ENCODE data around the gene CD59.
"Not testable (repeated sequence)": the region's sequence is repeated elsewhere in the genome, so short reads cannot be mapped to it uniquely, and the experiment has no call there.

The CD59 gene

DNA sequence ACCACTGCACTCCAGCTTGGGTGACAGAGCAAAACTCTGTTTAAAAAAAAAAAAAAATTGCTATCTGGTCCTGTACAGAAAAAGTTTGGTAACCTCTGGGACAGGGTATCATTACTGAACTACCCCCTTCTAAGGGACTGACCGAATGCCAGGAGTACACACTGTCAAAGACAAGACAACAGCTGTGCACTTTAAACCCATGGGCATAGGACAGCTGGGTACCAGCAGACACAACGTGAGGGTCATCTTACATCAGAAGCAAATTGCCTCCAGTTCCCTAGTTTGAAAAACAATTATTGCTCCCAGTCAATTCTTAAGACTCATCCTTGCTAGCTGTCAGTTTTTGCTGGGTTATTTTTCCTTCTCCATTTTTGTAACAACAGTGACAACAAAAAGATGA is 17.8 kb downstream of the CD59 start:
- in situ Hi-C loops (cut with MboI; ENCODE audit: low sequenced_read_pairs) = no loop called here

DNA sequence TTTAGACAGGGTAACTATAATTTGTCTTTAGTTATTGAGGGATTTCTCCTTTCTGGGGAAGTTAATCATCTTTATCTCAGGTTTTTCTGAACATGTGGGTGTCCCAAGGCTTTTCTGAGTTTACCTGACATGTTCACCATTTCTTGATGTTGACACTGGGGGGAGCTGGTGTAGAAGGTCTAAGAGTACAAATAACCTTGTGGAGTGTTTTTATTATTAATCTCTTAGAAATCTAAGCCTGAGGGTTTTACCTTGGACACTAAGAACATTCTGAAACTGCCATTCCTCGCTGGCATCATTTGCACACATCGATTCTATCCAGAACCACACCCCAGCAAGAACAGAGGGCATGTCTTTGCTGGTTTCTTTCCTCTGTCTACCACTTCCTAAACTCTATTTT is 20.0 kb downstream of the CD59 start:
- in situ Hi-C loops (cut with MboI; ENCODE audit: low sequenced_read_pairs) = no loop called here

DNA sequence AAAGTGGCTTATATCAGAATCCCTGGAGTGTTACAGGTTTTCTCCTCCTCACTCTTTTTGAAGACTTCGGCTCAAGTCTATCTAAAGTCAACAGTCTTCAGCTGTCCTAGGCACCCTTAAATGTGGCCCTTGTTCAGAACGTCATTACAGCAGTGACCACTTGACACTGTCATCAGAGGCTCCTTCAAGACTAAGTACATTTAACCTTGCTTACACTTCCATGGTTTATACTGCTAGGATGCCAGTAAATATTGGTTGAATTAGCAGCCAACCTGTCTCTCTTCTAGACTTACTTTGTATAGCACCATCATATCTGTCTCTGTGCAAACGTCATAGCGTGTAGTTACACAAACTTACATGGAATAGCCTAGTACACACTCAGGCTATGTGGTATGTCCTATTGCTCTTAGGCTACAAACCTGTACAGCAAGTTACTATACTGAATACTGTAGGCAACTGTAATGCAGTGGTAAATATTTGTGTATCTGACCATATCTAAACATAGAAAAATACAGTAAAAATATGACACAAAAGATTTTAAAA is 22.3 kb downstream of the CD59 start:
- in situ Hi-C loops (cut with MboI; ENCODE audit: low sequenced_read_pairs) = no loop called here

DNA sequence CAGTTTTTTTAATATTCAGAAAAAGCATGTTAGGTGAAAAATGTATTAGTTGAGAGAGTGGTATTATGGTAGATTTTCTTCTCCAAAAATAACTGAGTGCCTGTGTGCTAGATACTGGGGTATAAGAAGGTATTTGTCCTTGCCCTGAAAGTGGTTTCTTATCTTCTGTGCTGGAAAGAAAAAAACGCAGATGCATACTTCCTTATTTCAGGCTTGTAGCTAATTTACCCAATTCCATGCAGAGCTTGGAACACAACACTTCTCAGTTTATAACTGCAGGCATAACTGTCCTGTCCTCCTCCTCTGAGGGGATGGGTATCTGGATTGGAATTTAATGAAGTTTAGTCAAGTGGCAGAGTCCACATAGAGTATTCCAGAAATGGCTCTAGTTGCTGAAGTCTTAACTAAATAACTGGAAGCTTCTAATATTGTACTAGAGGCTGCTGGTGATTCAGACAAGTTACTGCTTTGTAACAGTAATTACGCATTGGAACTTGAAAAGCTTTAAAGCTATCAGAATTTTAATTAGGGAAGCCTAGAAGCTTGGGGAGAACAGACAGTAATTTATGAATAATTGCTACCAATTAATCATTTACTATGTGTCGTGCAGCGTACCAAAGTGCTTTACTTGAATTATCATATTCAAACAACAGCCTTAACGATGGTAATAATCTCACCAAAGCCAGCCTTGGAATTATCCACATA is 22.9 kb downstream of the CD59 start:
- in situ Hi-C loops (cut with MboI; ENCODE audit: low sequenced_read_pairs) = no loop called here

DNA sequence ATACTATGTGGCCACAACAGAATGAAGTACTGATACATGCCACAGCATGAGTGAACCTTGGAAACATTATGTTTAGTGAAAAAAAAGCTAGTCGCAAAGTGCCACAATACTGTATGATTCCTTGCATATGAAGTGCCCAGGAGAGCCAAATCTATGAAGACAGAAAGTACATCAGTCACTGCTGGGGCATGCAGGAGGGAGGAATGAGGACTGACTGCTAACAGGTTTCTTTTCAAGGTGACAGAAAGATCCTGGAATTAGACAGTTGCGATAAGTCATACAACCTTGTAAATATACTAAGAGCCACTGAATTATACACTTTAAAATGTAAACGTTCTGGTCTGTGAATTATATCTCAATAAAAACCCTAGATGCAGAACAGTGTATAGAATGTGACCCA is 23.8 kb downstream of the CD59 start:
- in situ Hi-C loops (cut with MboI; ENCODE audit: low sequenced_read_pairs) = no loop called here

DNA sequence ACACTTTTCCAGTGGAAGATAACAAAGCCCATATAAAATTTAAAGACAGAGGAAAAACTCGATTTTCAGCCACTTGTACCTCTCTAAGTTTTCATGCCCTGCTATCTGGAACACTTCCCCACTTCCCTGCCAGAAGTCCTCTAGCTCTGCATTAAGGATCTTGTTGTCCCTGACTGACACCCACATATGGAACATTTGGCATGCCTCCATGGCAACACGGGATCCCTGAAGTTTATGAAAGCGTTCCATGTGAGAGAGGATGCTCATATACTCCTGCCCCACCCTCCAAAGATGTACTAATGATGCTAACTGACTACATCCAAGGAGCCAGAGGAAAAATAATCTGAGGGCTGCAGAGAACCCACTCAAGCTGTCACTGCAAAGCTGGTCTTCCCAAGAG is 26.8 kb downstream of the CD59 start:
- in situ Hi-C loops (cut with MboI; ENCODE audit: low sequenced_read_pairs) = no loop called here

DNA sequence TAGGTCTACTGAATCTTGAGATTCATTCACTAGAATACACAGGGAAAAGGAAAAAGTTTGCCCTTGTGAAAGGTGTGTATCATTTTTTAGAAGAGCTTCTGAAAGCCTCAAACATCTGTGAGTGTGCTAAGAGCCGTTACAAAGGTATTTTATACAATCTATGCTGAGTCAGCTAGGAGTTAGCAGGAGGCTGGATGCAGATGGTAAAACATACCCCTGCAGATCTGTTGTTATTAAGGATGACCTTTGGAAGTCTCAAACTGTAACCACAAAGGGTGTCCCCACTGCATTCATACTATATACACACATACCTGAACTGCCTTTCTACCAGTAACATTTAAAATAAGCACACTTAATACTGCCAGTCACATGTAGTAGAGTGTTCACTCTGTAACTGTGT is 27.2 kb downstream of the CD59 start:
- in situ Hi-C loops (cut with MboI; ENCODE audit: low sequenced_read_pairs) = no loop called here

DNA sequence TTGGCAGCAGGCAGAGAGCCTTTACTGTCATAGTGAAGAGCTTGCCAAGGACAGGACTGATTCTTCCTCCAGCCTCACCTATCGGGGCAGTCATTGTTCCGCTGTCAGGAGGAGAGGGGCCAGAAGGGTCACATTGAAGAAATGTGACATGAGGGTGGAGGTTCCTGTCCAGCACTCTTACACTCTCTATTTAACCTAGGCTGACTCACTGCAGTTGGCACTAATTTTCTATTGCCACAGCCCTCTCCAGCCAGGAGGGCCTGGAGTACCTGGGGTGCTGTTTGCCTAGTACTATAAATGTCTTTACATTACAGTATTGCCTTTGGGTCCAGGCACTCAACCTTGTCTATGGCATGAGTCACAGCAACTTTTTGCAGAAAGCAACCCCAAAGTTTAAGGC is 28.4 kb downstream of the CD59 start:
- in situ Hi-C loops (cut with MboI; ENCODE audit: low sequenced_read_pairs) = not testable (repeated sequence)

DNA sequence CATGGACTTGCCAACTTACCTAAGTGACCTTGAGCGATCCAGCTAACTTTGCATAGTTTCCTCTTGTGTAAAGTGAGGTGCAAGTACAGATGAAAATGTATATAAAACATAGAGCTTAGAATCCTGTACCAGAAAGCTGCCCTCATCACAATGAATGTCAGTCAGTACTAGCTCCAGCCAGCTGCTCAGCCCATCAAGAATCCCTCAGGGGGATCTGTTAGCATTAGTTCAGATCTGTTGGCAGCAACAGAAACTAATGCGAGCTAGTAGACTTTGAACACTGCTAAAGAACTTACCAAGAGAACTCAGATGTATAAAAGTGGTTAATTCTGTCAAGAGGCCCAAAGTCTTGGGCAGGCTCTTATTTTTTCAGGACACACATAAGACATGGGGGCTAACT is 29.3 kb downstream of the CD59 start:
- in situ Hi-C loops (cut with MboI; ENCODE audit: low sequenced_read_pairs) = no loop called here

DNA sequence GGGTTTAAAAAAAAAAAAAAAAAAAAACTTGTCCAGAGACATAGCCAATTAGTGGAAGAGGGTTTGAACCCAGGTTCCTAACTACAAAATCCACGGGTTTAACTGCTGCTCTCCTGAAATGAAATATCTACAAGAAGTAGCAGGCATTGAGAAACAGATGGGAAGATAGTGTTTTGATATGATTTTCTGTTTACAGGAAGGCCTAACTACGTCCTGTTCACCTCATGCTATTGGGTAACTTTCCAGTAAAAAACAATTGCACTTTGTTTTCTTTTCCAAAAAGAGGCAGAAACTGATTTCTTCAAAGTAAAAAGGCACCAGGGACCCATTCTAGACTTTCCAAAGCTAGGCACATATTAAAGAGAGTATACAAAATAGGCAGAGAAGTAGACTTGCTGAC is 29.7 kb downstream of the CD59 start:
- in situ Hi-C loops (cut with MboI; ENCODE audit: low sequenced_read_pairs) = no loop called here

DNA sequence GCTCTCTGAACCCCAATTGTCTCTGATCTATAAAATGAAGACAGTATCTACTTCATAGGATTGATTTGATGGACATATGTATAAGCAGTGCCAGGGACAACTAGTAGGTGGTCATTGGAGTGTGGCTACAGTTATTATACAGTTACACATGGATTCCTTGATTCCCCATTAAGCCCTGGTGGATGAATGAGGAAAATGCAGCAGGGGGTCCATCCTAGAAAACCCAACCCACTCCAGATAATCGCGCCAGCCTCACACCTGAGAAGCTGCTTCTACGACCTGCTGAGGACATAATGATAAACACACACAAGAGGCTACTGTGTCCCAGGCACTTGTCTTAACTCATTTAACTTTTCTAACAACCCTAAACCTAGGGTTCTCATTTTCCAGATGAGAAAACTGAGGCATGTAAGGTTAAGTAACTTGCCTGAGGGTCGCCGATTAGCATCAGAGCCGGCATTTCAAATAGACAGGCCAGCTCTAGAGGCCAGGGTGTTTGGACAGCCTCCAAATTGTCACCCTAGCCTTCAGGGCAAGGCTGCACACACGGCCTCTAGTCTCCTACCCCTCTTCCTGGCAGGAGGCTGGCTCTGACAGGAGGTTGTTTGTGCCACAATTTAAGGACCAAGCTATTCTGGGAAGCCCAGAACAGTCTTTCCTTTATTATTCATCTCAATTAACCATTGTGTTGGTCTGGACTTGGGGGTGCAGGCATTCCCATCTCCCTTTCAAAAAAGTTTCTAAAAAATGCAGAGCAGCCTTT is 31.8 kb downstream of the CD59 start:
- in situ Hi-C loops (cut with MboI; ENCODE audit: low sequenced_read_pairs) = no loop called here

DNA sequence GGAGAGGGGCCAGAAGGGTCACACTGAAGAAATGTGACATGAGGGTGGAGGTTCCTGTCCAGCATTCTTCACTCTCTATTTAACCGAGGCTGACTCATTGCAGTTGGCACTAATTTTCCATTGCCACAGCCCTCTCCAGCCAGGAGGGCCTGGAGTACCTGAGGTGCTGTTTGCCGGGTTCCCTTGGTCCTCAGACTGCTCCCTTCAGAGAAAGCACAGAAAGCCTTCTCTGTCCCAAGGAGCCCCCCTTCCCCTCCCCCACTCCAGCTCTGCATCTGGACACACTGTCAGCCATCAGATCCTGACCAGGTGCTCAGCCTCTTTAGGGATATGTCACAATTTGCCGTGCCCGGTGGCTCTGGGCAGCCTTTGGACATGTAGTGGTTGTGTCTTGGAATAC is 32.4 kb downstream of the CD59 start:
- in situ Hi-C loops (cut with MboI; ENCODE audit: low sequenced_read_pairs) = no loop called here

DNA sequence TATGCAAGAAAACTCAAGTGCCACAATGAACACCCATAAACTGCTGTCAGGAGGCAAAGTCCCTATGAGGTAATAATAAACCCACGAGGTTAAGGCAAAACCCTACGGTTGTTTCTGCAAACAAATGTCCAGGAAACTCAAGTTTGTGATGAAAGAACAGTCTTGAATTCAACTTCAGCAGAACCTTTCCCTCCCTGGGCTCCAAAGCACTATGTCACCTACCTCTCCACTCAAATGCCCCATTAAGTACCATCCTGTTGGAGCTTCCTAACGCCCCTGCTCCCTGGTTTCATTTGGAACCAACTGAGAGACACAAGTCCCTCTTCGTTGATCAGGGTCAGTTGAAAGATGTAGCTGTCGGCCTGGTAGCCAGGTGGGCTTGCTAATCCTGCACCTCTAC is 33.0 kb downstream of the CD59 start:
- in situ Hi-C loops (cut with MboI; ENCODE audit: low sequenced_read_pairs) = no loop called here

DNA sequence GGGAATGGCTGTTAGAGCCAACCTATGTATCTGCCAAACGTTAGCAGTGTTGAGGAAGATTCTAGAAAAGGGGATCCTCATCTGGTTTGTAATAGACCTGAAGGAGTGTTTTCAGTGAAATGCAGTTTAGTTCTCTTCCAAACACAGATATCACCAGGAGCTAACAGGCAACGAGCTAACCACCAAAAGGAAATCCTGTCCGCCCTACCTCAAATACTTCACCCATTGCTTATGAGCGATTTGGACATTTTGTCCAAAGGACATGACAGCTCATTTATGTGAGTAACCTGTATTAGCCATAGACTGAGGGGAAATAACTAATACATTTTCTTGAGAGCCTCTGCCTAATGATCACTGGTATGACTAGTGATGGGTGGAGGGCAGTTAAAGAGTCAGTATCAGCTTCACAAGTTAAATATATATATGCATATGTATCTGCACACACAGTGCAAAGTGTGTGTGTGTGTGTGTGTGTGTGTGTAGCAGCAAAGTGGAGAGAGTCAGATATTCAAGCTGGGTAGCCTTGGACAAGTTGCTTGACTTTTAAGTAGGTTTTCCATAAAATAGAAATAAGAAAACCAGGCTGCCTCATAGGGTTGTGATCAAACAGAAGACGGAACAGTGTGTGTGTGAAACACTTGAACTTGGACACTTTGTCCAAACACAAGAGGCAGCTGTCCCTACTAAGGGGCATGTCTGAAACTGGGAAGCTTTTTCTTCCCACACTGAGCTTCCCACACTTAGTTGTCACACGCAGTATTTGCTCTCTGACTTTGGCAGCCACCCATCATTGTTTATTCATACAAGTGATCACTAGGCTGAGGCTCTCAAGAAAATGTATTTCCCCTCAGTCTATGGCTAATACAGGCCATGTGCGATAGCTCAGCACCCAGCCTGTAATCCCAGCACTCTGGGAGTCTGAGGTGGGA is 34.7 kb downstream of the CD59 start:
- in situ Hi-C loops (cut with MboI; ENCODE audit: low sequenced_read_pairs) = no loop called here

DNA sequence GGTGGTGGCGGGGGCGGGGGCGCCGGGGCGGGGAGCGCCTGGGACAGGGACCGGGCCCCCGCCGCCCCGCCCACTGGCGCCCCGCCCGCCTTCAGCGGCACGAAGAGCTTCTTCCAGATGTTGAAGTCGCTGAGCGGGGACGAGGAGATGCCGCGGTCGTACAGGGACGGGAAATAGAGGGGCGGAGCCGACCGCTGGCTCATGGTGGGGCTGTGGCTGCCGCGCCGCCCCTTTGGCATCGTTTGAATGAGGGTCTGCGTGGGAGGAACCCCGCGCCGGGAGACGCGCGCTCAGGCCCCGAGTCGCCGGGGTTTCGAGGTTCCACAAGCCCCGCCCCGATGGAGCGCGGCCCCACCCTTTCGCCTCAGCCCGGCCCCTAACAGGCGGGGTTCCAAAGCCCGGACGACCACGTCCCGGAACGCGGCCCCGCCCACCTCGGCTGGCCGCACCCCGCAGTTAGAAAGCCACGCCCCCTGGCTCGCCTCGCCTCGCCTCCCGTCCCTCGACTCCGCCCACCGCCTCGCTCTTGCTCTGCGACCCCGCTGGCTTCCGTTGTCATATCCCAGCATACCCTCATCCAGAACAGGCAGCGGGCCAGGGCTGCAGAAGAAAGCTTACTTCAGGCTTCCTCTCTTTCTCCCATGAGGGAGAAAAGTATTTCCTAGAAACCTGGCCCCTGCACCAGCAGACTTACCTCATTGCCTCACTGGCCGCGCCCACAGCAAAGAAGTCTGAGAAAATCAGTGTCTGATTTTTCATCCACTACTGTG is 35.5 kb downstream of the CD59 start, which contains the start of gene C11orf91:
Gene C11orf91, minus strand, starts transcription at position 325 of the 770 bp plus-strand sequence. Its CDS starts 86 bp downstream, at position 239.
- in situ Hi-C loops (cut with MboI; ENCODE audit: low sequenced_read_pairs) = no loop called here

DNA sequence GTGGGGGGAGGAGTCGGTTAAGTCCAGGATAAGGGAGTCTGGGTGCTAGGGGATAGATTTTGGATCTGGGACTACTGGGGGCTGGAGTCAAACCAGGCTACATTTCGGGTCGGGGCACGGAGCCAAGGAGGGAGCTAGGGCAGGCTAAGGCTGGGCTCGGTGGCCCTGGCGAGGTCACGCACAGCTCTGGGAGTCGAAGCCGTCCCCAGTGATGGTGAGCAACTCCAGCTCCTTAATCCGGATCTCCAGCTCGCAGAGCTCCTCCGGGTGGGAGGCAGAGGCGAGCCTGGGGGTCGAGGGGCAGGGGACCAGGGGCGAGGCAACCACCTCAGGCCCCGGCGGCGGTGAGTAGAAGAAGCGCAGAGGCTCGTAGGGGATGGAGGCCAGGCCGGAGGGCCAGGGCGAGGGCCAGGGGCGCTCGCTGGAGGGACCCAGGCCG is 36.1 kb downstream of the CD59 start:
- in situ Hi-C loops (cut with MboI; ENCODE audit: low sequenced_read_pairs) = no loop called here

DNA sequence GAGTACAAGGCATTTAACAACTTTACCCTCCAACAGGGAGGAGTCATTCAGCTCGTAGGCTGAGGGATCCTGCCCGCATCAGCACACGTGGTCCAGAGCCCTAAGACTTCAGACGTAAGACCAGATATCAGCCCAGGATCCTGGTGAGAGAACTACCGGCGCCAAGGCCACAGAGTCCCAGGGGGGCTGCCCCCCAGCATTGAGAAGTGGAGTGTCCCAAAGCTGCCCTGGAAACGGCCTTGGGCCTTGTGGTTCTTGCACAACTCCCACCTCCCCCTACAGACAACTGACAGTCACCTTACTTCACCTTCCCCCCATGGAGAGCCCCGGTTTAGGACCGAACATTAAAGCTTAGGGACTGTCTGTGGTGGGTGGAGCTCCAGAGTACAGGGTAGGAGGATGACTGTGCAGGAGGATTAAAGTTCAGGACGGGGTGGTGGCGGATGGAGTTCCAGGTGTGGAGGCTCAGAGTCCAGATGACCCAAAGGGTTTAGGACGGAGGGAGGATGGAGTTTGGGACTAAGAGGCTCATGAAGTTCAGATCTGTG is 36.6 kb downstream of the CD59 start:
- in situ Hi-C loops (cut with MboI; ENCODE audit: low sequenced_read_pairs) = no loop called here

DNA sequence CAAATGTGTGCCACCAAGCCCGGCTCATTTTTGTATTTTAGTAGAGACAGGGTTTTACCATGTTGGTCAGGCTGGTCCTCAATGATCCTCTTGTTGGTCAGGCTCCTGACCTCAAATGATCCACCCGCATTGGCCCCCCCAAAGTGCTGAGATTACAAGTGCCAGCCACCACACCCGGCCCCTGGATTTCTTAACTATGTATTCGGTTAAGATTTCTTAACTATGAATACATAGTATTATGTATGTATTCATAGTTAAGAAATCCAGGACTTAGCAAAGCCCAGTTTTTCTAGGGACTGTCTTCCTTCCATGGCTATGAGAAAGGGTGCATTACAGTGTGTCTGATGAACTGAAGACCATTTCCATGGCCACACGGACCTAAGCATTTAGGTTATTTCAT is 37.3 kb downstream of the CD59 start:
- in situ Hi-C loops (cut with MboI; ENCODE audit: low sequenced_read_pairs) = no loop called here

DNA sequence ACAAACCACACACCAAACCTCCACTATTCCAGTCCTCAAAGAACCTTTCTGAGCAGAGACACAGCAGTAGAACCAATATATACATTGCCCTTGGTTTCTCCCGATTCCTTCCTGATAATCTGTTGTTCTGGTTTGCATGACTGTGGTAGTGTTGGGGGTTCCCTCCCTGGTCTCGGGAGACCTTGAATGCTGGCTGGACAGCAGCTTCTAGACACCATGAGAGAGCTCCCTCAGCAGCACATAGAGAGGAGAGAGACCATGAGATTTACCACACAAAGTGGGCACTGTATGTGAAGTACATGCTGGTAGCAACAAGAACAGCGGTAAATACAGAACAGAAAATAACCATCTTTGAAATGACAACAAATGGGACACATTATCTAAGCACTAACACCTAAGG is 38.2 kb downstream of the CD59 start:
- in situ Hi-C loops (cut with MboI; ENCODE audit: low sequenced_read_pairs) = no loop called here
